Measurements from ENCODE around the gene PABPC1L.

DNA sequence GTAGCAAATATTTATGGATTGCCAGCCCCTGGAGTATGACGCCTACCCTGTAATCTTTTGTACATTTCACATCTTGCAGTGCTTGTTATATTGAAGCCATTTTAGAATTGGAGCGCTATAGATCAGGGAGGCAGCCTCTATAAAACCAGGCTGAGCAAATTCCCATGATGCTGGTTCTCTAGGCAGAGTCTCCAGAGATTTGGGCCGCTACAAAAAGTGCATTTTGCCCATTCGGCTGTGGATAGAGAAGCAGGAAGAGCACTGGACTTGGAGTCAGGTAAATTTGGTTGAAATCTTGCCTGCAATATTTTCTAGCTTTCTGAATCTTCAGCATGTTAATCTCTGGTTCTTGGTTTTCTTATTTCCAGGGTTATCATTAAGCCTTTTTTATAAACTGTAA, 22.4 kb upstream of the PABPC1L start:
- TF ChIP-seq, protein P1, sequence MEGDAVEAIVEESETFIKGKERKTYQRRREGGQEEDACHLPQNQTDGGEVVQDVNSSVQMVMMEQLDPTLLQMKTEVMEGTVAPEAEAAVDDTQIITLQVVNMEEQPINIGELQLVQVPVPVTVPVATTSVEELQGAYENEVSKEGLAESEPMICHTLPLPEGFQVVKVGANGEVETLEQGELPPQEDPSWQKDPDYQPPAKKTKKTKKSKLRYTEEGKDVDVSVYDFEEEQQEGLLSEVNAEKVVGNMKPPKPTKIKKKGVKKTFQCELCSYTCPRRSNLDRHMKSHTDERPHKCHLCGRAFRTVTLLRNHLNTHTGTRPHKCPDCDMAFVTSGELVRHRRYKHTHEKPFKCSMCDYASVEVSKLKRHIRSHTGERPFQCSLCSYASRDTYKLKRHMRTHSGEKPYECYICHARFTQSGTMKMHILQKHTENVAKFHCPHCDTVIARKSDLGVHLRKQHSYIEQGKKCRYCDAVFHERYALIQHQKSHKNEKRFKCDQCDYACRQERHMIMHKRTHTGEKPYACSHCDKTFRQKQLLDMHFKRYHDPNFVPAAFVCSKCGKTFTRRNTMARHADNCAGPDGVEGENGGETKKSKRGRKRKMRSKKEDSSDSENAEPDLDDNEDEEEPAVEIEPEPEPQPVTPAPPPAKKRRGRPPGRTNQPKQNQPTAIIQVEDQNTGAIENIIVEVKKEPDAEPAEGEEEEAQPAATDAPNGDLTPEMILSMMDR (IDR thresholded peaks at IDR 0.05): no peak
- TF ChIP-seq ZNF138 (CRISPR knock-in tag; conservative IDR thresholded peaks at IDR 0.05): no peak
- TF ChIP-seq, protein P2, sequence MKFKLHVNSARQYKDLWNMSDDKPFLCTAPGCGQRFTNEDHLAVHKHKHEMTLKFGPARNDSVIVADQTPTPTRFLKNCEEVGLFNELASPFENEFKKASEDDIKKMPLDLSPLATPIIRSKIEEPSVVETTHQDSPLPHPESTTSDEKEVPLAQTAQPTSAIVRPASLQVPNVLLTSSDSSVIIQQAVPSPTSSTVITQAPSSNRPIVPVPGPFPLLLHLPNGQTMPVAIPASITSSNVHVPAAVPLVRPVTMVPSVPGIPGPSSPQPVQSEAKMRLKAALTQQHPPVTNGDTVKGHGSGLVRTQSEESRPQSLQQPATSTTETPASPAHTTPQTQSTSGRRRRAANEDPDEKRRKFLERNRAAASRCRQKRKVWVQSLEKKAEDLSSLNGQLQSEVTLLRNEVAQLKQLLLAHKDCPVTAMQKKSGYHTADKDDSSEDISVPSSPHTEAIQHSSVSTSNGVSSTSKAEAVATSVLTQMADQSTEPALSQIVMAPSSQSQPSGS (CRISPR knock-in tag; IDR thresholded peaks at IDR 0.05; ENCODE audit: borderline replicate concordance, low read depth): no peak
- no peak for TF ChIP-seq FOXP1 (CRISPR knock-in tag; IDR thresholded peaks at IDR 0.05; ENCODE audit: borderline replicate concordance)
- TF ChIP-seq FOXK1 (CRISPR knock-in tag; IDR thresholded peaks at IDR 0.05): no peak
- no peak for TF ChIP-seq SP1 (CRISPR knock-in tag; conservative IDR thresholded peaks at IDR 0.05)
- TF ChIP-seq, protein P3, sequence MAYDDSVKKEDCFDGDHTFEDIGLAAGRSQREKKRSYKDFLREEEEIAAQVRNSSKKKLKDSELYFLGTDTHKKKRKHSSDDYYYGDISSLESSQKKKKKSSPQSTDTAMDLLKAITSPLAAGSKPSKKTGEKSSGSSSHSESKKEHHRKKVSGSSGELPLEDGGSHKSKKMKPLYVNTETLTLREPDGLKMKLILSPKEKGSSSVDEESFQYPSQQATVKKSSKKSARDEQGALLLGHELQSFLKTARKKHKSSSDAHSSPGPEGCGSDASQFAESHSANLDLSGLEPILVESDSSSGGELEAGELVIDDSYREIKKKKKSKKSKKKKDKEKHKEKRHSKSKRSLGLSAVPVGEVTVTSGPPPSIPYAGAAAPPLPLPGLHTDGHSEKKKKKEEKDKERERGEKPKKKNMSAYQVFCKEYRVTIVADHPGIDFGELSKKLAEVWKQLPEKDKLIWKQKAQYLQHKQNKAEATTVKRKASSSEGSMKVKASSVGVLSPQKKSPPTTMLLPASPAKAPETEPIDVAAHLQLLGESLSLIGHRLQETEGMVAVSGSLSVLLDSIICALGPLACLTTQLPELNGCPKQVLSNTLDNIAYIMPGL (CRISPR knock-in tag; IDR thresholded peaks at IDR 0.05): no peak
- no peak for TF ChIP-seq ESRRA (CRISPR knock-in tag; IDR thresholded peaks at IDR 0.05; ENCODE audit: borderline replicate concordance)
- no peak for TF ChIP-seq ATF1 (CRISPR knock-in tag; IDR thresholded peaks at IDR 0.05)

Measured in WTC11 (cell line).